Measurements from ENCODE around the gene KCNA3.
"Not testable (repeated sequence)": the region's sequence is repeated elsewhere in the genome, so short reads cannot be mapped to it uniquely, and the experiment has no call there.

Gene KCNA3

DNA sequence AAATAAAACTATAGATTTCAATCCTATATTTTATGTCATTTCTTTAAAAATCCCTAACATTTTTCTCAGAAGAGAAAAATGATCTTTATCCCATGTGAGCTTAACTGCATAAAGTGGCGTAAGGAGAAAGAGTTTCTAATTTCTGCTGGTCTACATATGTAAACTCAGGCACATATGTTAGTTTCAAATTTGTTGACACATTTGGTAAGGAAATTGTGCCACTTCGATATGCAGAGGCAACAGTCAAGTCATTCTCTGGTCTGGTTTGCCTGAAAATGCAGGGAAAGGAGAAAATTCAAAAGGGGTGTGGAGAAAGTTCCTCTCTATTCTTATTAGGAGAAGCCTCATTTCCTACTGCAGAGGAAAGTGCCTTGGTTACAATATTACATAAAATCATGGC is 11.5 kb downstream of the KCNA3 start:
- H3K4me3 ChIP-seq (ENCODE audit: low read length): no peak overlapping the region
- H3K9me3 ChIP-seq (ENCODE audit: control insufficient read depth, low read length): no peaks in the 10 kb centered on the region
- H3K36me3 ChIP-seq (ENCODE audit: control insufficient read depth, insufficient read depth, low read length, severe bottlenecking): no peaks in the 10 kb centered on the region
- no peaks in the 10 kb centered on the region for H3K4me1 ChIP-seq (ENCODE audit: control insufficient read depth, insufficient read depth, low read length)
- H3K27me3 ChIP-seq (replicated peaks; ENCODE audit: control insufficient read depth, insufficient read depth, low read length): peaks cover 14% of the 10 kb centered on the region
- H3K9ac ChIP-seq (ENCODE audit: low read length): no peak overlapping the region
- DNase-seq (ENCODE audit: low read depth): no peak

DNA sequence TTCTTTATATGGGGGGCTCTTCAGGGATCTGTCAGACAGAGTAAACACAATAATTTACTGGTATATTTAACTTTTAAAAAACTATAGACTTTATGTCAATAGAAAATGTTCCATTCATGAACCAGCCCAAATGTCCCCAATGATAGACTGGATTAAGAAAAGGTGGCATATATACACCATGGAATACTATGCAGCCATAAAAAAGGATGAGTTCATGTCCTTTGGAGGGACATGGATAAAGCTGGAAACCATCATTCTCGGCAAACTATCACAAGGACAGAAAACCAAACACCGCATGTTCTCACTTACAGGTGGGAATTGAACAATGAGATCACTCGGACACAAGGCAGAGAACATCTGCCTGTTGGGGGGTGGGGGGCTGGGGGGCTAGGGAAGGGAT is 15.2 kb downstream of the KCNA3 start:
- not testable (repeated sequence) for H3K9me3 ChIP-seq (ENCODE audit: control insufficient read depth, low read length); H3K4me1 ChIP-seq (ENCODE audit: control insufficient read depth, insufficient read depth, low read length); H3K9ac ChIP-seq (ENCODE audit: low read length); H3K36me3 ChIP-seq (ENCODE audit: control insufficient read depth, insufficient read depth, low read length, severe bottlenecking); DNase-seq (ENCODE audit: low read depth); H3K27me3 ChIP-seq (replicated peaks; ENCODE audit: control insufficient read depth, insufficient read depth, low read length); H3K4me3 ChIP-seq (ENCODE audit: low read length)

DNA sequence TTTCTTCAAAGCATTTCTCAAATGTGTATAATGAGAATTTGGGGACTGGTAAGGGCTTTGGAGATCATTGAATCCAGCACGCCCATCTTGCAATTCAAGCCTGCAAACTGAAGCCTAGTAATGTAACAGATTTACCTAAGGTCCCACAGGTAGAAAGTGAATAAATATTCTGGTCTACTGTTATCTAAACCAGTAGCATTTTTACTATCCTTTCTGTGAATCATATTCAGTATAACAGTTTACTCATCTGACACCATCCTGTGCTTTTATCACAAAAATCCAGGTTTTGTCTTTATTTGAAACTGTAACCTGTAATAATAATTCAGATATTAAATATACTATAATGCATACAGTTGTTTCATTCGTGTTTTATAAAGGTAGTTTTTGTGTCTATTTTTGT is 17.4 kb downstream of the KCNA3 start:
- H3K36me3 ChIP-seq (ENCODE audit: control insufficient read depth, insufficient read depth, low read length, severe bottlenecking): no peaks in the 10 kb centered on the region
- no peaks in the 10 kb centered on the region for H3K27me3 ChIP-seq (replicated peaks; ENCODE audit: control insufficient read depth, insufficient read depth, low read length)
- no peak for DNase-seq (ENCODE audit: low read depth)
- H3K9ac ChIP-seq (ENCODE audit: low read length): no peak overlapping the region
- H3K4me1 ChIP-seq (ENCODE audit: control insufficient read depth, insufficient read depth, low read length): peaks cover 4% of the 10 kb centered on the region
- no peaks in the 10 kb centered on the region for H3K9me3 ChIP-seq (ENCODE audit: control insufficient read depth, low read length)
- H3K4me3 ChIP-seq (ENCODE audit: low read length): no peak overlapping the region

DNA sequence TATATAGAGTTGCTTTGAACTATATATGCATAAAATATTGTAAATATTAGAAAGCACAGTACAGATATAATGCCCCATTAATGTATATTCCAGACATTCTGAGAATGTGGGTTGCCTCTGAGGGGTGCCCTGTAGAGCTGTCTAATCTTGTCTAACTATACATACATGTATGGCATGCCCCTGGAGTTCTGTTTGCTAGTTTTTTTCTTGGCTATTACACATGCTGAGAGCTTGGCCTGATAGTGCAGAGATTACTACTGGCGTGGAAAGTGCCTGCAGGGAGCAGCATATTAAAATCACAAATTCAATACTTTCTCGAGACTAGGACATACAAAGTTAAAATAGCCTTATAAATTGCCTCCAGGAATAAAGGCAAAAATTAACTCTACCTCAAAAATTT is 24.1 kb downstream of the KCNA3 start:
- H3K9me3 ChIP-seq (ENCODE audit: control insufficient read depth, low read length): no peaks in the 10 kb centered on the region
- H3K9ac ChIP-seq (ENCODE audit: low read length): no peak overlapping the region
- no peaks in the 10 kb centered on the region for H3K27me3 ChIP-seq (replicated peaks; ENCODE audit: control insufficient read depth, insufficient read depth, low read length)
- H3K4me3 ChIP-seq (ENCODE audit: low read length): no peak overlapping the region
- no peak for DNase-seq (ENCODE audit: low read depth)
- H3K36me3 ChIP-seq (ENCODE audit: control insufficient read depth, insufficient read depth, low read length, severe bottlenecking): no peaks in the 10 kb centered on the region
- peaks cover 31% of the 10 kb centered on the region for H3K4me1 ChIP-seq (ENCODE audit: control insufficient read depth, insufficient read depth, low read length)

DNA sequence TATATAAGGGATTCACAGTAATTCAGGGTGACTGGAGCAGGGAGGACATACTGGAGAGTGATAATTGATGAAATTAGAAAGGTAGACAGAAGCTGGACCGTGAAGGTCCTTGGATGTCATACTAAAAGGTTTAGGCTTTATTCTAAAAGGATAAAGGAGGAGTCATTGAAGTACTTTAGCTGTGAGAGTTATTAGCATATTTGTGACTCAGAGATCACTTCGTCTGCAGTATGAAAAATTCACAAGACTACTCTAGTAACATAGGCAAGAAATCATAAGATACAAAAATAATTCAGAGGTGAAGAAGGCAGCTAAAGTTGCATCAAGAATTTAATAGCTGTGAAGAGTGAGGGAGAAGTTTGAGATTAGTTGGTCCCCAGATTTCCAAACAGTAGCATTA is 26.3 kb downstream of the KCNA3 start:
- Histone ChIP-seq H3K4me3 (ENCODE audit: low read length) (no peak overlapping the region), H3K9me3 (ENCODE audit: control insufficient read depth, low read length) (no peaks in the 10 kb centered on the region), H3K4me1 (ENCODE audit: control insufficient read depth, insufficient read depth, low read length) (peaks cover 37% of the 10 kb centered on the region), H3K27me3 (replicated peaks; ENCODE audit: control insufficient read depth, insufficient read depth, low read length) (no peaks in the 10 kb centered on the region), H3K9ac (ENCODE audit: low read length) (no peak overlapping the region), H3K36me3 (ENCODE audit: control insufficient read depth, insufficient read depth, low read length, severe bottlenecking) (no peaks in the 10 kb centered on the region)
- DNase-seq (ENCODE audit: low read depth): no peak

DNA sequence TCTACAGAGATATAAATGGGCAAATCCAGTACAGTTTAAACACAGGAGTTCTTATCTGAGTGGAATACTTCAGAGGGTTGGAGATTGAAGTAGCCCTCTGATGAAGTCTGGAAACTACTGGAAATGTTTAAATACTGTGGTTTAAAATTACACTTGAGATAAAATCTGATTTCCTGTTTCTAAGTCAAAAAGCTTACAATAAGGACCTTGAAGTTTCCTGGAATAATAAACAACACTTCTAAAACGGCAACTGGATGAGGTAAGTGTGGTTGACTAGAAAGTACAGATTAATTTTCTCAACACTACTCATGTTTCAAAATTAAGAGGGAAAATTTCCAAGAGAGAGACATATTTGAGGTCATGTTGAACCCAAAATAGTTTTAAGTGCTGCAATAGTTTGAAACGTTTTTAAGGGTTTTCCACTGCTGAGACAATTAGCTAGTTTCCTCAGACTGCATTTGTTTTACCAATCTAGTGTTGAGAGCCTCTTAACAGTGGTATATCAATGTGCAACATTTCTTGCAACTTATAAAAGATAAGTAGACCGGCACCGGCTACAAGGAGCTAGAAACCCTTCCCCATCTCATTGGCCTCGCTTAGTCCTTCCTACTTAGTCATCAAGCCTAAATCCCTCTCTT is 27.4 kb downstream of the KCNA3 start:
- DNase-seq (ENCODE audit: low read depth): peak; percentile 14
- Histone ChIP-seq H3K9me3 (ENCODE audit: control insufficient read depth, low read length) (no peaks in the 10 kb centered on the region), H3K9ac (ENCODE audit: low read length) (no peak overlapping the region), H3K4me3 (ENCODE audit: low read length) (peak overlapping the region; percentile 0), H3K4me1 (ENCODE audit: control insufficient read depth, insufficient read depth, low read length) (peaks cover 37% of the 10 kb centered on the region), H3K27me3 (replicated peaks; ENCODE audit: control insufficient read depth, insufficient read depth, low read length) (no peaks in the 10 kb centered on the region), H3K36me3 (ENCODE audit: control insufficient read depth, insufficient read depth, low read length, severe bottlenecking) (no peaks in the 10 kb centered on the region)

DNA sequence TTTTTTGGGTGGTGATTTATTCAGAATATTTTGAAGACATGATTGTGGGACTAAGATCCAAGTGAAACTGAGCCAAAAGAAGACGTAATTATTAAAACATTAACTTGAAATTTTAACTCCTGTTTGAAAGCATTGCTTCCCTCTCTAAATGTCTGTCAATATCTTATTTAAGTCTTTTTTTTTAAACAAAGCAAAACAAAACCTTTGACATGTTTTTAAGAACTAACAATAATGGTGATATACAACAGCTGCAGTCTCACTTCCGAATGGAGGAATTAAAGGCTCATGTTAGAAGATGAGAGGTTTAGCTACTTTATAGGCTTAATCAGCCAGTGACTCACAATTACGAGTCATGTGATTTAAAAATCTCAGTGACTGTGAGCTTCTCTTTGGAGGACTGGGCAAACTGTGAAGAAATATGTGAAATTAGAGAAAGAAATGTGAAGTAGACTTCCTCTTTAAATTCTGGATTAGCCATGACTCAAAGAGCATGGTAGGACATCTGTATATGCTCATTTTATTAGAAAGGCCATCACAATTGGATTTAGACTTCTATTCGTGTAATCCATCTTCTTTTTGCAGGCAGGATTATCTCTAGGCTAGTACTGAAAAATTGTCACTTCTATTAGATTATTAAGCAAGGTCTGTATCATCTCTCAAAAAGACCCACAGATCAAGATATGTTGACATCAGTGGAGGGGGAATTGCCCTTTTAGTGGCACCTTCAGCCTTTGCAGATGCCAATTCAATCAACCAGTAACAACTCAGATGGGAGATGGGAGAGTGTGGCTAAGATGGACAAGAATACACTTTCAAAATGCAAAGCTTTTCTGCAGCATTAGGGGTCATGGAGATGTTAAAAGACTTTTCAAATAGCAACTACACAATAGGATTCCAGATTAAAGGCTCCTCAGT is 28.7 kb downstream of the KCNA3 start:
- no peaks in the 10 kb centered on the region for H3K36me3 ChIP-seq (ENCODE audit: control insufficient read depth, insufficient read depth, low read length, severe bottlenecking)
- H3K27me3 ChIP-seq (replicated peaks; ENCODE audit: control insufficient read depth, insufficient read depth, low read length): no peaks in the 10 kb centered on the region
- no peak overlapping the region for H3K4me3 ChIP-seq (ENCODE audit: low read length)
- peaks cover 37% of the 10 kb centered on the region for H3K4me1 ChIP-seq (ENCODE audit: control insufficient read depth, insufficient read depth, low read length)
- no peak overlapping the region for H3K9ac ChIP-seq (ENCODE audit: low read length)
- no peaks in the 10 kb centered on the region for H3K9me3 ChIP-seq (ENCODE audit: control insufficient read depth, low read length)
- no peak for DNase-seq (ENCODE audit: low read depth)

DNA sequence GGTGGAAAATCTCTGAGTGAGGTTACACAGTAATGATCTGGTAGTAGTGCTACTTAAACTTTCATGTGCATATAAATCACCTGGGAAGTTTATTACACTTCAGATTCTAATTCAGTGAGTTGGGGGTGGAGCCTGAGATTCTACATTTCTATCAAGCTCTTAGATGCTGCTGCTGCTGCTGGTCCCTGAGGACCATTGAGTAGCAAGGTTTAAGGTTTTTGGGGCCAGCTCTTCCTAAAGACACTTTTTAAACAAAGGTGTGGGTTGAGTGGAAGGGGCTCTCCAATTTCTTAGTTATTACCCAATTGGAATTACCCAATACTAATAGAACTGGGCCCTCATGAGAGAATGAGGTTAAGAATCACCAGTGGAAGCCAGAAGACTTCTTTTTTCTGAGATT is 29.5 kb downstream of the KCNA3 start:
- no peaks in the 10 kb centered on the region for H3K9me3 ChIP-seq (ENCODE audit: control insufficient read depth, low read length)
- H3K9ac ChIP-seq (ENCODE audit: low read length): no peak overlapping the region
- H3K4me1 ChIP-seq (ENCODE audit: control insufficient read depth, insufficient read depth, low read length): peaks cover 38% of the 10 kb centered on the region
- no peaks in the 10 kb centered on the region for H3K36me3 ChIP-seq (ENCODE audit: control insufficient read depth, insufficient read depth, low read length, severe bottlenecking)
- DNase-seq (ENCODE audit: low read depth): no peak
- H3K27me3 ChIP-seq (replicated peaks; ENCODE audit: control insufficient read depth, insufficient read depth, low read length): peaks cover 3% of the 10 kb centered on the region
- no peak overlapping the region for H3K4me3 ChIP-seq (ENCODE audit: low read length)

DNA sequence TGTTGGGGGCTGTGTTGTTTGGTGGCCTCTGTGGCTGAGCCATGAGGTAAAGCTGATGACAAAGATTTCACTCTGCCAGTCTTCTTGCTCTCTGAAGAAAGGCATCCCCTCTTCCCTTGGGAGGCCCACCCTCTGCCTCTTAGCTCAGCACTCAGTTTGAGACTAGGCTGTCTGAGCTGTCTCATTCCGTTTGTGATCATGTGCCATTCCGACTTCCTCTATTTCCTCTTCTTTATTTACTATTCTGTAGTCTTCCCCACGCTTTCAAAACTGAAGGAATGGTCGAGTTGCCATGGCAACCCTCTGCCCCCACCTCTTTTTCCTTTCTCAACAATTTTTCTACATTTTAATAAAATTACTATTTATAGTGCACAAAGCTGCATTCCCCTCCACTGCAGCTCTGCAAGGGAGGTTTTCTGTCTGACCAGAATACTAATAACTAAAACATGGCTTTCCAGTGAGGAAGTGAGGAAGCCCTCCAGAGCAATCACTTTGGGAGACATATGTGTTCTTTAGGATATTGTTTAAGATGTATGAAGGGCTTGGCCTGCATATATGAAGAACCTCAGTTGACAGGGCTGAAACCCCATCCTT is 30.8 kb downstream of the KCNA3 start:
- H3K9ac ChIP-seq (ENCODE audit: low read length): no peak overlapping the region
- DNase-seq (ENCODE audit: low read depth): no peak
- peaks cover 3% of the 10 kb centered on the region for H3K27me3 ChIP-seq (replicated peaks; ENCODE audit: control insufficient read depth, insufficient read depth, low read length)
- peaks cover 43% of the 10 kb centered on the region for H3K4me1 ChIP-seq (ENCODE audit: control insufficient read depth, insufficient read depth, low read length)
- H3K36me3 ChIP-seq (ENCODE audit: control insufficient read depth, insufficient read depth, low read length, severe bottlenecking): no peaks in the 10 kb centered on the region
- no peak overlapping the region for H3K4me3 ChIP-seq (ENCODE audit: low read length)
- H3K9me3 ChIP-seq (ENCODE audit: control insufficient read depth, low read length): no peaks in the 10 kb centered on the region

DNA sequence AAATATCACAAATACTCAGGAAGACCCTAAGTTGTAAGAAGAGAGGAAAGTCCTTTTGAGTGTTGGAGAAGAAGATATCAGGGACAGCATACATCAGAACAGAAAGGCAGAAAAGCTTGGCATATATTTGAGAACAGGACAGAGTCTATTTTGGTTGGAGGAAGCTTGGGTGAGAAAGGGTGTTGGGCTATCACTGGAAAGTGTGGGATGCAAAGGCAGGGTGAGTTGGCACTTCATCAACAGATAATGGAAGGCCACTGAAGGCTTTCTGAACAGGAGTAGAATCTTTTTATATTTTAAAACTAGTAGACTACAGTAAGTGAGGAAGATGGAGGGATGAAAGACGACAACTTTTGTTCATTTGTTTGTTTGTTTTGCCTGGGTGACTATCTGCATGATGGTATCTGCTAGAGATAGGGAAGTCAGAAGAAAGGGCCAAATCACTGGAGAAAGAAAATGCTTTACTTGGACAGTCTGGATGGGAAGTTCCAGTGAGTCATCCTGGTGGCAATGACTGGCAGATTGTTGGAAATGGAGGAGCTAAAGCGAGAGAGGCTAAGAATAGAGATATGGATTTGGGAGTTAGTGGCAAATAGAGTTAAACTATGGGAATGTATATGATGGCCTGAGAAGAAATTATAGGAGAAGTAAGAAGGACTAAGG is 34.9 kb downstream of the KCNA3 start:
- H3K9ac ChIP-seq (ENCODE audit: low read length): no peak overlapping the region
- H3K4me3 ChIP-seq (ENCODE audit: low read length): no peak overlapping the region
- H3K4me1 ChIP-seq (ENCODE audit: control insufficient read depth, insufficient read depth, low read length): peaks cover 12% of the 10 kb centered on the region
- H3K27me3 ChIP-seq (replicated peaks; ENCODE audit: control insufficient read depth, insufficient read depth, low read length): peaks cover 20% of the 10 kb centered on the region
- no peaks in the 10 kb centered on the region for H3K36me3 ChIP-seq (ENCODE audit: control insufficient read depth, insufficient read depth, low read length, severe bottlenecking)
- no peaks in the 10 kb centered on the region for H3K9me3 ChIP-seq (ENCODE audit: control insufficient read depth, low read length)
- DNase-seq (ENCODE audit: low read depth): no peak

DNA sequence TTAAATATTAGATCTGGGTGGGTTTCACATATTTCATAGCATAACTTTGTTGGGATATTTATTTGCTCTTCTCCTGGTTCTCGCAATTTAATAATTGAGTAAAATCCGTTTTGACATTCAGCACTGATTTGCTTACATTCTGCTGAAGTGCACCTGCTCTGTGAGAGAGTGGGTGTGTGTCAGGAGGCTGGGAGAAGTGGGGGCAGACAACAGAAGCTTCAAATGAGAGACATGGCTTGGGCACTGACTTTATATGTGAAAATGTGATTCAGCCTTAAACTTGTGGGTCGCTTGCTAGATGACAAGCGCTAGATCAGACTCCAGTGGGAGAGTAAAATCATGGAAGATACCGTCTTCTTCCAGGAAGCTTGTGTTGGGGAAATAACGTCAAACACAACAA is 36.2 kb downstream of the KCNA3 start:
- DNase-seq (ENCODE audit: low read depth): no peak
- no peak overlapping the region for H3K4me3 ChIP-seq (ENCODE audit: low read length)
- no peaks in the 10 kb centered on the region for H3K9me3 ChIP-seq (ENCODE audit: control insufficient read depth, low read length)
- H3K4me1 ChIP-seq (ENCODE audit: control insufficient read depth, insufficient read depth, low read length): peaks cover 18% of the 10 kb centered on the region
- no peak overlapping the region for H3K9ac ChIP-seq (ENCODE audit: low read length)
- no peaks in the 10 kb centered on the region for H3K36me3 ChIP-seq (ENCODE audit: control insufficient read depth, insufficient read depth, low read length, severe bottlenecking)
- peaks cover 20% of the 10 kb centered on the region for H3K27me3 ChIP-seq (replicated peaks; ENCODE audit: control insufficient read depth, insufficient read depth, low read length)
